ENCODE measurements around the gene LGR4. TPM values are rescaled to one million over a fixed set of nuclear protein-coding genes. Genes with fewer than 3 reads are reported as not detected.

Gene LGR4
- total RNA-seq, 4 donors from 2014 or later = 26.5 to 51.3 (median 31.9) TPM

DNA sequence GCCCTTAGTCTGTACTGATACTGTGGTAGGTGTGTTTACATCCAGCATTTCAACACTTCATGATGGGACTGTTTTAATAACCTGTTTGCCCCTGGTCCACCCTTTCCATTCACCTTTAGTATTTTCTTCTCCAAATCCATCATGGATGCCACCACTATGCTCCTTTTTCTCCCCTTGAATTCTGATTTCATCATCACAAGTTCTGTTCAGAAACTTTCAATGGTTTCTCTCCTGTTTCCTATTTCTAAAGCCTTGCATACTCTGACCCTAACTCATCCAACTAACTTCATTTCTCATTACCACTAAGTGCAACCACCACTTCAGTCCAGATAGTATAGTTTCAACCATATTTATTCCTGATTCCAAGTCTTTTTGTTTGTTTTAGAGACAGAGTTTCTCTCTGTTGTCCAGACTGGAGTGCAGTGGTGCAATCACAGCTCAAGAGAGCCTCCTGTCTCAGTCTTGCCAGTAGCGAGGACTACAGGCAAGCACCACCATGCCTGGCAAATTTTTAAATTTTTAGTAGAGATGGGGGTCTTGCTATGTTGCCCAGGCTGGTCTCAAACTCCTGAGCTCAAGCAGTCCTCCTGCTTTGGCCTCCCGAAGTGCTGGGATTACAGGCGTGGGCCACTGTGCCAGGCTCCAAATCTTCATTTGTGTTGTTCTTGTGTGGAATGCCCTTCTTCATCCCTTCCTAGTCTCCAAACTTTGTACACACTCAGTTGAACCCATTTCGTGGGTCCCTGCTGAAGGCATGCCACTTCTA is 35.1 kb upstream of the LGR4 start:
- Histone ChIP-seq H3K36me3 (peaks cover 0 to 5% (median 0%) of the 10 kb centered on the region in 3 donors), H3K4me1 (peaks cover 0 to 43% (median 20%) of the 10 kb centered on the region in 4 donors), H3K4me3 (peak overlapping the region in 3 of 4 donors; percentile 83 to 92 (median 87)), H3K9me3 (no peaks in the 10 kb centered on the region), H3K27ac (peak overlapping the region in 1 of 4 donors; percentile 96), H3K27me3 (no peaks in the 10 kb centered on the region)
- TF ChIP-seq POLR2A (IDR thresholded peaks at IDR 0.05) = no peak
- TF ChIP-seq EP300 (IDR thresholded peaks at IDR 0.05) = no peak
- WGBS, 2 donors = 94 to 96% methylated on average over 4 of the region's 4 CpGs
- no peak for DNase-seq (ENCODE audit: low spot score in 2 of 2)

DNA sequence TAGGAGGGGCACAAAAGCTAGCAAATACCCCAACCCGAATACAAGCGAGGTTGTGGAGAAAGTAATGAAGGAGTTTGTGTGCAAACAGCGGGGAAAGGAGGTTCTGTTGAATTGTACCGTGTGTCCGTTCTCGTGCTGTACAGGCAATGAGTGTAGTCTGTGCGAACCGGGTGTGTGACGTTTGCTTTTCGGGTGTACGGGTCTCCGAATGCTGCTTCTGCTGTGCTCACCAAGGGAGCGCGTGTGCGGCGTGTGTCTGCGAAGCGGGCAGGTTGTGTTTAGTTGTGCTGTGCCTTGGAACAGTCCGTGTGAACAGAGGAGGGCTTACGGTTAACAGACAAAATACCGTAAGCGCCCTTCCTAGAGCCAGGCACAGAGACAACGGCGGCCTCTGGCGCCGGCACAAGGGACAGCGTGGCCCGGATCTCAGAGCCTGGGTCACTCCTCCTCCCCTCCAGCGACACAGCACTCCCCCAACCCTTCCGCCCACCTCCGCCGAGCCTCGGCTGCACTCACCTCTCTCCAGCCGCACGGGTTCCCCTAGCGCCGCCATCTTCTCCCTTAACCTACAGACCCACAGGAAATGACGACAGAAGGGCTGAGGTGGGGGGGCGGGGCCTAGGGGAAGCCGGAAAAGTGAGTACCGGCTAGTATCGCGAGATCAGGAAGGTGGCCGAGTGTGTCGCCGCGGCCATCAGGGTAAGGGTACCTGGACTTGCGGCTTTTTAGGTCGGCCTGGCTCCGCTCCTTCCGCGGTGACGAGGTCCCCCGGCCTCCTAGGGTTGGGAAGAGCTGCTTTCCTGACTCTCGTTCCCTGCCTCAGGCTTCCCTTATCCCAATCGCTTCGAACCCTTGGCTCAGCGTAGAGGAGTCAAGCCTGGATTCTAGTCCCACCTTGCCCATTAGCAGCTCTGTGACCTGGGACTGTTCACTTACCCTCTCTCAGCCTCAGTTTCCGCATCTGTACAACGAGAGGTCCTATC is 33.9 kb upstream of the LGR4 start, which contains the start of gene LIN7C:
TSS of gene LIN7C (minus strand) at position 570 of the 983 bp plus-strand sequence. CDS start at position 553, 17 bp downstream.
- 1 to 2% methylated on average over 36 to 58 of the region's 60 CpGs for WGBS, 2 donors
- DNase-seq (ENCODE audit: low spot score in 2 of 2) = peak; percentile 96 to 98
- H3K27me3 ChIP-seq = no peaks in the 10 kb centered on the region
- H3K27ac ChIP-seq = peak within 1 kb of the TSS; percentile 81 to 96 (median 90)
- H3K4me3 ChIP-seq = peak within 1 kb of the TSS; percentile 56 to 92 (median 85)
- peaks cover 0 to 5% (median 0%) of the 10 kb centered on the region in 3 donors for H3K36me3 ChIP-seq
- peaks cover 0 to 47% (median 20%) of the 10 kb centered on the region in 4 donors for H3K4me1 ChIP-seq
- no peaks in the 10 kb centered on the region for H3K9me3 ChIP-seq
- TF ChIP-seq POLR2A (IDR thresholded peaks at IDR 0.05) (peak; percentile 81 to 94), EP300 (IDR thresholded peaks at IDR 0.05) (peak; percentile 62 to 97)
- TF ChIP-seq, protein P1, sequence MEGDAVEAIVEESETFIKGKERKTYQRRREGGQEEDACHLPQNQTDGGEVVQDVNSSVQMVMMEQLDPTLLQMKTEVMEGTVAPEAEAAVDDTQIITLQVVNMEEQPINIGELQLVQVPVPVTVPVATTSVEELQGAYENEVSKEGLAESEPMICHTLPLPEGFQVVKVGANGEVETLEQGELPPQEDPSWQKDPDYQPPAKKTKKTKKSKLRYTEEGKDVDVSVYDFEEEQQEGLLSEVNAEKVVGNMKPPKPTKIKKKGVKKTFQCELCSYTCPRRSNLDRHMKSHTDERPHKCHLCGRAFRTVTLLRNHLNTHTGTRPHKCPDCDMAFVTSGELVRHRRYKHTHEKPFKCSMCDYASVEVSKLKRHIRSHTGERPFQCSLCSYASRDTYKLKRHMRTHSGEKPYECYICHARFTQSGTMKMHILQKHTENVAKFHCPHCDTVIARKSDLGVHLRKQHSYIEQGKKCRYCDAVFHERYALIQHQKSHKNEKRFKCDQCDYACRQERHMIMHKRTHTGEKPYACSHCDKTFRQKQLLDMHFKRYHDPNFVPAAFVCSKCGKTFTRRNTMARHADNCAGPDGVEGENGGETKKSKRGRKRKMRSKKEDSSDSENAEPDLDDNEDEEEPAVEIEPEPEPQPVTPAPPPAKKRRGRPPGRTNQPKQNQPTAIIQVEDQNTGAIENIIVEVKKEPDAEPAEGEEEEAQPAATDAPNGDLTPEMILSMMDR (IDR thresholded peaks at IDR 0.05) = peak in 2 of 5 experiments; percentile 14 to 26

DNA sequence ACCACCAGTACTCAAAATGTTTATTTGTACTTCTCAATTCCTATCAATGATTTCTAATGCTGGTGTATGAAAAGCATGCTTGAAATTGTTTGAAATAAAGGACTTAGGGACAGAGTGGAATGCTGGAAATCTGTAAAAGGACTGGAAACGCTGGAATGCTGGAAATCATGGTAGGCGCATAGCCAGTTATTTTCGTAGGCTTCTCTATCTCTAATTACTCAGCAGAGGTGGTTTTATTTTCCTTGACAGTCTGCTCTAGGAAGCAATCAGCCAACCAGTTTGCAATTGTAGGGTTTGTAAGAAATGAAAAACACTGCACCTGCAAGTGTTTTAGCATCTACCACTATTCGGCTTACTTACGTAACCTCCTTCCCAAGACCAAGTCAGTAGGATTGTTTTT is 33.2 kb upstream of the LGR4 start:
- no peaks in the 10 kb centered on the region for H3K27me3 ChIP-seq
- H3K27ac ChIP-seq = peak overlapping the region in 3 of 4 donors; percentile 88 to 96 (median 91)
- peaks cover 0 to 47% (median 20%) of the 10 kb centered on the region in 4 donors for H3K4me1 ChIP-seq
- peaks cover 0 to 8% (median 0%) of the 10 kb centered on the region in 3 donors for H3K36me3 ChIP-seq
- WGBS, 2 donors = 4 to 5% methylated on average over 5 of the region's 5 CpGs
- TF ChIP-seq, protein P1 (IDR thresholded peaks at IDR 0.05) = no peak
- TF ChIP-seq POLR2A (IDR thresholded peaks at IDR 0.05) (no peak), EP300 (IDR thresholded peaks at IDR 0.05) (no peak)
- H3K4me3 ChIP-seq = peak overlapping the region; percentile 56 to 92 (median 85)
- no peak for DNase-seq (ENCODE audit: low spot score in 2 of 2)
- no peaks in the 10 kb centered on the region for H3K9me3 ChIP-seq

DNA sequence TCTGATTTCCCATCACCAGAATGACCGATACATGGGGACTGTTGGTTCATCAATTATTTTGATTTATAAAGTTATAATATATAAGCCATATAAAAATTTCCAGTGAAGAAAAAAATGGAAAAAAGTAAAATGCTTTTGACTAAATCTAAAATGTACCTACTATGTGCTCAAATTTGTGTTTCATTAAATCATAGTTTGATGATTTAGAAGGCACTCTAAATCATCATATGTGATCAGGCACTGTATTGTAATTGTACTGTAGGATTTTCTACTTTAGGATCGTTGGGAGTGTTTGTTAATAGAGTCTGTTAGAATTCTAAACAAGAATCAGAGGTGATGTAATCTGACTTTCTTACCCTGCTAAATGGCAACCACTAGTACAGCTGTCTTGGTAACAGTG is 31.6 kb upstream of the LGR4 start:
- 65 to 70% methylated on average over 2 of the region's 2 CpGs for WGBS, 2 donors
- H3K36me3 ChIP-seq = peaks cover 0 to 24% (median 5%) of the 10 kb centered on the region in 3 donors
- H3K4me3 ChIP-seq = no peak overlapping the region
- no peak overlapping the region for H3K27ac ChIP-seq
- no peak for TF ChIP-seq EP300 (IDR thresholded peaks at IDR 0.05)
- TF ChIP-seq, protein P1 (IDR thresholded peaks at IDR 0.05) = no peak
- H3K27me3 ChIP-seq = no peaks in the 10 kb centered on the region
- no peaks in the 10 kb centered on the region for H3K9me3 ChIP-seq
- H3K4me1 ChIP-seq = peaks cover 0 to 47% (median 20%) of the 10 kb centered on the region in 4 donors
- no peak for DNase-seq (ENCODE audit: low spot score in 2 of 2)

DNA sequence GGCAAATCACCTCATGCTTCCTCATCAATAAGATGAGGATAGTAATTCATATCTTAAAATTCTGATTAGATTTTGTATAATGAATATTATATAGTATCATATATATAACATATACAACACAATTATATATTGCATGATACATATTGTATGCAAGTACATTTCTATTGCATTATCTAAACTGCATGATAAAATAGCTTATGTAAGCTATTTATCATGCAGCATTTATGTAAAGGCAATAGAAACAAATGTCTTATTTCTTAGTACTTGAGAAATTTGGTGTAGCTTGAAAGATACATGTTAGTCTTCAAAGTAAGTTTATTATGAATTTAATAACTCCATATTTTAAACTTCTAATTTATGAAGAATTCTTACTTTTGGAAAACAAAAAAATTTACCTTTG is 28.5 kb upstream of the LGR4 start:
- DNase-seq (ENCODE audit: low spot score in 2 of 2) = no peak
- no peaks in the 10 kb centered on the region for H3K9me3 ChIP-seq

More for the DNA sequence above, 28.5 kb upstream of the LGR4 start:
- Histone ChIP-seq H3K4me1 (peaks cover 0 to 54% (median 14%) of the 10 kb centered on the region in 4 donors), H3K27me3 (no peaks in the 10 kb centered on the region), H3K4me3 (no peak overlapping the region), H3K27ac (no peak overlapping the region), H3K36me3 (peaks cover 0 to 35% (median 5%) of the 10 kb centered on the region in 3 donors)
- no peak for TF ChIP-seq POLR2A (IDR thresholded peaks at IDR 0.05)
- no peak for TF ChIP-seq EP300 (IDR thresholded peaks at IDR 0.05)
- TF ChIP-seq, protein P1 (IDR thresholded peaks at IDR 0.05) = no peak

Data from tibial nerve (tissue), 4 donors.